ENCODE data around the gene XPR1.

GRCh38 chr1:180603223-180603849, 28.5 kb upstream of the XPR1 start:
- TF ChIP-seq CTCF (IDR thresholded peaks at IDR 0.05) (no peak), POLR2AphosphoS5 (IDR thresholded peaks at IDR 0.05; ENCODE audit: low read depth, low read length) (no peak), SIN3A (IDR thresholded peaks at IDR 0.05; ENCODE audit: borderline replicate concordance, insufficient read depth, low read depth, low read length) (no peak)
